HG03342 (cell line): ENCODE measurements around the gene VWA1.
"Not testable (repeated sequence)": the region's sequence is repeated elsewhere in the genome, so short reads cannot be mapped to it uniquely, and the experiment has no call there.

Experiments used
- ATAC-seq: cut with Tn5 transposase; IDR thresholded peaks from one replicate; pipeline ENCODE4 v1.9.1; 2021; ENCODE audit warnings: mild to moderate bottlenecking, moderate library complexity; ENCODE audit not compliant: unreplicated experiment

The VWA1 gene

DNA sequence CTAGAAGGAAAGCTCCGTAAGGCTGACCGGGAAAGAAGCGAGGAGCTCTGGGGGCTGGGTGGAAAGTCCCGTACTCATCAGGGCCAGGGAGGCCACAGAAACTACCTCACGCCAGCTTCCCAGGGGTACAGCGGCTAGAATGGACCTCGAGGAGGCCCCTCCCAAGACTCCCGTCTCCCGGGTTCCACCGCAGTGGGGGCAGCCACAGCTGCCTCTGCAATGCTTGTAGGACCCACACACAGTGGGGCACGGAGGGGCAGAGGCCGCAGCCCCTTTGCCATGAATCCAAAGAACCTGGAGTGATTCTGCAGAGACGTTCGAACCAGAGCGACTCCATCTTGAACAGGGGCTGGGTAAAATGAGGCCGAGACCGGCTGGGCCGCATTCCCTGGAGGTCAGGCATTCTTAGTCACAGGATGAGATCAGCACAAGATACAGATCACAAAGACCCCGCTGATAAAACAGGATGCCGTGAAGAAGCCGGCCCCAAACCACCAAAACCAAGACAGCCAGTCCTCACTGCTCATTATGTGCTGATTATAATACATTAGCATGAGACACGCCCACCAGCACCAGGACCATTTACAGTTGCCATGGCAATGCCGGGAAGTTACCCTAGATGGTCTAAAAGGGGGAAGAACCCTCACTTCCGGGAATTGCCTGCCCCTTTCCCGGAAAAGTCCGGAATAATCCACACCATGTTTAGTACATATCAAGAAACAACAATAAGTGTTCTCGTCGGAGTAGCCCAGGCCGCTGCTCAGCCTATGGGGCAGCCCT lies 12.8 kb upstream of the VWA1 start:
- no peak for ATAC-seq

DNA sequence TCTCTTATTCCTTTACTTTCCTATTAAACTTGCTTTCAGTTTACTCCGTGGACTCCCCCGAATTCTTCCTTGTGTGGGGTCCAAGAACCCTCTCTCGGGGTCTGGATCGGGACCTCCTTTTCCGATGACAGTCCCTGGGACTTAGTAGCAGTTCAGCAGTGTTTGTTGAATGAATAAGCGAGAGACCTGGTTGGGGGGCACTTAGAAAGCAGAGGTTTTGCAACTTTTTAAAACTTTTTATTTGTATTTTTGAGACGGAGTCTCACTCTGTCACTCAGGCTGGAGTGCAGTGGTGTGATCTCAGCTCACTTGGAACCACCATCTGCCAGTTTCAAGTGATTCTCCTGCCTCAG lies 12.3 kb upstream of the VWA1 start:
- no peak for ATAC-seq

DNA sequence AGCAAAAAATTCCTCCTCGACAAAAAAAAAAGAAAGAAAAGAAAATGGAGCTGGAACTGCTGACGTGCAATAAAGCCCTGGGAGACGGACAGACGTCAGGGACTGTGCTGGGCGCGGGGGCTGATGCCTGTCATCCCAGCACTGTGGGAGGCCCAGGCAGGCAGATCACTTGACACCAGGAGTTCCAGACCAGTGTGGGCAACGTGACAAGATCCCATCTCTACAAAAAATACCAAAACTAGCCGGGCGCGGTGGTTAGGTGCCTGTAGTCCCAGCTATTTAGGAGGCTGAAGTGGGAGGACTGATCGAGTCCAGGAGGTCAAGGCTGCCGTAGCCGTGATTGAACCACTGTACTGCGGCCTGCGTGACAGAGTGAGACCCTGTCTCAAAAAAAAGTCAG lies 10.8 kb upstream of the VWA1 start:
- ATAC-seq = no peak

DNA sequence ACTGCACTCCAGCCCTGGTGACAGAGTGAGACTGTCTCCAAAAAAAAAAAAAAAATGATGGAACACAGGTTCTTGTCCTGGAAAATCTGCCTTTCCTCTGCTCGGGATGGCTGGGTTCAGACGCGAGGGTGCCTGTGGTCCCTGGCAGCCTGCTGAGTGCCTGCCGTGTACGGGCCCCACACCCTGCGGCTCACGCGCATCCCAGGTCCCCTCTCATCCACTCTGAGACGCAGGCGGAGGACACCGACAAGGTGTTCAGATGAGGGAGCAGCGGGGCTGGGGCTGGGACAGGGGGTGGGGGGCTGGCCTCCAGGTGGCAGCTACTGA lies 10.1 kb upstream of the VWA1 start:
- ATAC-seq = no peak

DNA sequence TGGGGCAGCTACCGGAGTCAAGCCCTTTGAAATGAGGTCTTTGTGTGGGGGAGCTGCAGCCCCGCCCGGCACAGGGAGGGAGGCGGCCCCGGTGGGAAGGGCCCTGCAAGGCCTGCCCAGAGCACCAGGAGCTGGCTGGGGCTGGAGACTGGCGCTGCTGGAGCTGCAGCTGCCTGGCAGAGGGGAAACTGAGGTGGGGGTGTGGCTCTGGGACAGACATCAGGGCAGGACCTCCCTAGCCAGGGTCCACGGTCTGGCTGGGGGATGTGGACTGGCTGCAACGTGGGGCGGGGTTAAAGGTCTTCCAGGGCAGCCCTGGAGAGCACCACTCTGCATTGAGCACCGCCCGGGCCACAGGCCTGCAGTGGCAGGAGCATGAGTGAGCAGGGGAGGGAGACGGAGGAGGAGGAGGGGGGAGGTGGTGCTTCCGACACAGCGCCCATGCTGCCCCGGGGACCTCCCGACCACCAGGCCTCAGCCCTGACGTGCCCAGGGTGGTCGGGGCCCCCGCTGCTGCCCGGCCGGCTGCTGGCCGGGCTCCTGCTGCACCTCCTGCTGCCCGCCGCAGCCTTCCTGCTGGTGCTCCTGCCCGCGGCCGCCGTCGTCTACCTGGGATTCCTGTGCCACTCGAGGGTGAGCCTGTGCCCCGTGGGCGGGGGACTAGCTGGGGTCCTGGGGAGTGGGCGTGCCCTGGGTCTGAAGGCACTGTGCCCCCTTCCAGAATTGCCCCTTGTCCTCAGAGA lies 9.6 kb upstream of the VWA1 start:
- ATAC-seq = no peak

DNA sequence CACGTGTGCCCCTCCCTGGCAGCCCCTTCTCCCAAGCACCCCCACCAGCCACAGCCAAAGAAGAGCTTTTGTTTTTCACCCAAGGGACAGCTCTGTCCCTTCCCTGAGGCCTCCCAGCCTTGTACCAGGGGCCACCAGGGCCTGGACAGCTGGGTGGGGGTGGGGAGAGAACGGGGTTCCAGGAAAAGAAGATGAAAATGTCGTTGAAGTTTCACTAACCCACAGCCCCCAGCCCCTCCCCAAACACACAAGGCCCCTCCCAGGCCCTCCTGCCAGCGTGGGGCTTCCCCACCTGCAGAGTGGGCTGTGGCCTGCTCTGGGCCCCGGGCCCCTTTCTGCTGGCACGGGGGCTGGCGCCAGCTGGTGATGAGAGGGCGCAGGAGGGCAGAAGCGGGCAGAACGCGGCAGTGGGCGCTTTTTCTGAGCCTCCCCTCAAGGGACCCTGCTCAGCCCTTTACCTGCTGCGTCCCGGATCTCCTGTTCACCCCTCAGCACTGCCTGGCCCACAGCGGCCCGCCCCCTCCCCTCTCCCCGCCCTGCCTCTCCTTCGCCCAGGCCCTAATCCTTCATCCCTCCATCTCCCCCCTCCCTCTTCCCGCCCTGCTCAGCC lies 8.9 kb upstream of the VWA1 start:
- no peak for ATAC-seq

DNA sequence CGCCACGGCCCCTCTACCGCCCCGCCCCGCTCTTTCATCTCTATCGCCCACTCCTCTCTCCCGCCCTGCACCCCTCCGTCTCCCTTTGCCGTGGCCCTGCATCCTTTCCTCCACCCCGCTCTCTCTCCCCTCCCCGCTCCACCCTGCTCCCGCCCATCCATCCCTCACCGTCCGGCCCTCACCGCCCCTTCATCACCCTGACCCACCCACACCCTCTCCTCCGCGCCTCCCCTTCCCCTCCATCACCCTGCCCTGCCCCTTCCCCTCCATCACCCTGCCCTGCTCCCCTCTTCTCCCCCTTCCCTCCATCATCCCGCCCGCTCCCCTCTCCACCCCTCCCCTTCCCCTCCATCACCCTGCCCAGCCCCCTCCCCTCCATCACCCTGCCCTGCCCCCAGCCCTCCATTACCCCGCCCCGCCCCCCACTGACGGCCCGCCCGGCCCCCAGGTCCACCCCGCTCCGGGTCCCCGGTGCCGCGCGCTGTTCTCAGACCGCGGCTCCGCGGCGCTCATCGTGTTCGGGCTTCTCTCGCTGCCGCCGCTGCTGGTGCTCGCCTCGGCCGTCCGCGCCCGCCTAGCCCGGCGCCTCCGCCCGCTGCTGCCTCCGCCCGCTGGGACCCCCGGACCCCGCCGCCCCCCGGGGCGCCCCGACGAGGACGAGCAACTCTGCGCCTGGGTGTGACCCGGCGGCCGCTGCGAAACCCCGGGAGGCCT lies 8.2 kb upstream of the VWA1 start:
- no peak for ATAC-seq

DNA sequence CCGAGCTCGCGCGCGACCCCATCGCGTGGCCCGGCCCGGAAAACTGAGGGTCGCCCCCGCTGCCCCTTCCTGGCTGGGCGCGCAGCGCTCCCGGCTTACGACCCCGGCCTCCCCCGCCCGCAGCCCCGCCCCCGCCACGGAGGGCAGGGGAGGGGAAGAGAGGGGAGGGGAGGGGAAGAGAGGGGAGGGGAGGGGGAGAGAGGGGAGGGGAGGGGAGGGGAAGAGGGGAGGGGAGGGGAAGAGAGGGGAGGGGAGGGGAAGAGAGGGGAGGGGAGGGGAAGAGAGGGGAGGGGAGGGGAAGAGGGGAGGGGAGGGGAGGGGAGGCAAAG lies 7.7 kb upstream of the VWA1 start:
- ATAC-seq = no peak

DNA sequence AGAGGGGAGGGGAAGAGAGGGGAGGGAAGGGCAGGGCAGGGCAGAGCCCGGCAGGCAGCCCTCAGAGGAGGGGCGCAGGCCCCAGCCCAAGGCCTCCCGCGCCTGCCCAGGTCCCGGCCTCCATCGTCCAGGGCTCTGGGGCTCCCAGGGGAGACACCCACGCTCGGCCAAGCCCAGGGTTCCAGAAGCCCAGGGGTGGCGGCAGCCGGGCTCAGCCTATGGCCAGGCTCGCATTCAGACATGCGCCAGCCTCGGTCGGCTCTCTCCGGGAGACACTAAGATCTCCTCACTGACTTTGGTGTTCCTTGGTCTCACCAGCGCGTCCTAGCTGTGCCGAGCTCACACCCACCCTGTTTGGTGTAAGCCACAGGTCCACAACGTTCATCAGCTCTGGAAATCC lies 7.3 kb upstream of the VWA1 start:
- no peak for ATAC-seq

DNA sequence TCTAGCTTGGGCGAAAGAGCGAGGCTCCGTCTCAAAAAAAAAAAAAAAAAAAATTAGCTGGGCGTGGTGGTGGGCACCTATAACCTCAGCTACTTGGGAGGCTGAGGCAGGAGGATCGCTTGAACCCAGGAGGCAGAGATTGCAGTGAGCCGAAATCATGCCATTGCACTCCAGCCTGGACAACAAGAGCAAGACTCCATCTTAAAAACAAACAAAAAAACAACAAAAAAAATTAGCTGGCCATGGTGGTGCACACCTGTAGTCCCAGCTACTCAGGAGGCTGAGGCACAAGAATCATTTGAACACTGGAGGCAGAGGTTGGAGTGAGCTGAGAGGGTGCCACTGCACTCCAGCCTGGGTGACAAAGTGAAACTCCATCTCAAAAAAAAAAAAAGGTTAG lies 6.5 kb upstream of the VWA1 start:
- ATAC-seq = not testable (repeated sequence)

DNA sequence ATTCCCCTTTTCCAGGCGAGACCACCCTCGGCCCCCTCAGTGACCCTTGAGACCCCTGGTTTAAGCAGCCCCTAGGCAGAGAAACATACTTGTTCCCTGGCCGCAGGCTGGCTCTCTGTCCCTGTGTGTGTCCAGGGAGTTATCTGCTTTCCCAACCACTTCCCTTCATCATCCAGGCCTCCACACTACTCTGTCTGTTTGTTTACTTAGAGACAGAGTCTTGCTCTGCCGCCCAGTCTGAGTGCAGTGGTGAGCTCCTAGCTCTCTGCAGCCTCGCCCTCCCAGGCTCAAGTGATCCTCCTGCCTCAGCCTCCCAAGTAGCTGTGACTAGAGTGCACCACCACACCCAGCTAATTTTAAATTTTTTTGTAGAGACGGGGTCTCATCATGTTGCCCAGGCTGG lies 5.8 kb upstream of the VWA1 start:
- no peak for ATAC-seq

DNA sequence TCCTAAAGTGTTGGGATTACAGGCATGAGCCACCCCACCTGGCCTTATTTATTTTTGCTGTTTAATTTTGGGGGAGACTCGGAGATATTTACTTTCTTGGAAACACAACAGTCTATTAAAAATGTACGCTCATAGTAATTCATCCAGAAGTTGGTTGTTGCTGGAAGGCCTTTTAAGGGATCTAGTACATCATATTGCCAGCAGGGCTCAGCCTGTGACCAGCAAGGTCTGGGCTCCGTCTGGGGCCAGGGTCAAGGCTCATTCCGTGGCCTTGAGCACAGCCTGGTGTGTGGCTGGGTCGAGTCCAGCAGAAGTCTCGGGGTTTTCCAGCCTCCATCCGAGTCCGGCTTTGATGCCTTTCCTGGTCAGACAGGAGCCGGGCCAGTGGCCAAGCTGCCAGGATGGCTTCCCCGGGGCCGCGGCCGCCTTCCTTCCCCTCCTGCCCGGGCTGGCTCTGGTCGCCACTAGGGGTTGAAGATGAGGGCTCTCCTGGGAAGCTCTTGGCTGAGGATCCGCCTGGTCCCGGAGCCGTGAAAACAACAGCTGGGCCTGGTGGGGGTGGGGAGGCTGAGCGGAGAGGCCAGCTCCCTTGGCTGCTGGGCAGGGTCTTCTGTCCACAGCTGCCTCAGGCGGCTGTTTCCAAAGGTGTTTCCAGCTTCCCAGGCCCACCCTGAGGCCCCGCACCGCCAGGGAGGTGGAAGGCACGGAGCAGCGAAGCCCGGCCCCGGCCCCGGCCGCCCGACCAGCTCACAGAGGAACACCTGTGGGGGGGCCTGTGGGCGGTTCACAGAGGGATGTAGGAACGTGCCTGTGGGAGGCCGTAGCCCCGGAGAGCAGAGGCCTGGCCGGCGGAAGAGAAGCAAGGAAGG lies 5.1 kb upstream of the VWA1 start:
- ATAC-seq = no peak

DNA sequence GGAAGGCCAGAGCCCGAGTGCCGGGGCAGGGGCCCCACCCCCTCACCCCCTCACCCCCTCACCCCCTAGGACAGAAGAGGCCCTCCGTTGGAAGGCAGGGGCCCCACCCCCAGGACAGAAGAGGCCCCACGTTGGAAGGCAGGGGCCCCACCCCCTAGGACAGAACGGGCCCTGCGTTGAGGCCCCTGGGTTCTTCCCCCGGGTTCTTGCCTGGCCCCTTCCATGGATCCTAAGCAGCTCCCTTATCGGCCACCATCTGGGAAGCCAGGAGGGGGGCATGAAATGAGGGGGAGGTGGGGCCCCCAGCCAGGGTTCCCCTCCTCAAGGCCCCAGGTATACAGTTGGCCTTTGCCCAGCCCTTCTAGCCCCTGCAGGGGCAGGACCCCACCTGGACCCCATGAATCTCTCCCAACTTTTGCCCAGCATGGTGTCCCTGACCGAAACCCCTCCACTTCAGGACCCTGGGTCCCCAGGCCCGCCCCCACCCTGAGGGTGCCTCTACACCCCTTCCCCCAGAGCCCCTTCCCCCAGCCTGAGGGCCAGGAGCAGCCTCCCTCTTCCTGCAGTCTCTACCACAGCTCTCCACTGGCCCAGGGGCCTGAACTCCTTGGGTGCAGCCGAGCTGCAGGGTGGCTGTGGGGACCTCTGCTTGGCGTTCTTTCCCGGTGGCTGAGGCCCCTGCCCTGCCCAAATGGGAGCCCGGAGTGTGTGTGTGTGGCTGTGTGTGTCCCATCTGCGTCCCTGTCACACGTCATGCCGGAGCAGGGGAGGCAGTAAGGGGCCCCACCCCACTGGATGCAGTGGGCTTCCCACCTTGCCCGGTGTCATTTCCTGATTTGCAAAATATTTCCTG lies 4.3 kb upstream of the VWA1 start:
- ATAC-seq = no peak

DNA sequence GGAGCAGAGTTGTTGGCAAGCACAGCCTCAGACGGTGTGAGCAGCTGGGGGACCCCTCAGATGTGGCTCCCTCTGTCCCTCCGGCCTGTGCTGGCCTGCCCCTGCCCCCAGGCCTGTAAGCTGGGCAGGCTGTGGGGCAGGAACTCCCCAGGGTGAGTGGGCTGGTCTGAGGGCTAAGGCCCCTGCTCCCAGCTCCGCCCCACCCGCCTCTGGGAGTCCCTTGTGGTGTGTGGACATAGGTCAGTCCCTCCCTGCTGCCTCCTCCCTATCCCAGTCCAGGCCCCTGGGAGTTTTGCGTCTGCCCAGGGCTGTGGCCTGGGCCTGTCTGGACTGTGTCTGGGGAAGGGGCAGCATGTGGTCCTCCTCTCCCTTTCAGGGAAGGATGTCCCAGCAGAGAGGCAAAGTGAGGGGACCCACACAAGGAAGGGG lies 3.6 kb upstream of the VWA1 start:
- ATAC-seq = no peak

DNA sequence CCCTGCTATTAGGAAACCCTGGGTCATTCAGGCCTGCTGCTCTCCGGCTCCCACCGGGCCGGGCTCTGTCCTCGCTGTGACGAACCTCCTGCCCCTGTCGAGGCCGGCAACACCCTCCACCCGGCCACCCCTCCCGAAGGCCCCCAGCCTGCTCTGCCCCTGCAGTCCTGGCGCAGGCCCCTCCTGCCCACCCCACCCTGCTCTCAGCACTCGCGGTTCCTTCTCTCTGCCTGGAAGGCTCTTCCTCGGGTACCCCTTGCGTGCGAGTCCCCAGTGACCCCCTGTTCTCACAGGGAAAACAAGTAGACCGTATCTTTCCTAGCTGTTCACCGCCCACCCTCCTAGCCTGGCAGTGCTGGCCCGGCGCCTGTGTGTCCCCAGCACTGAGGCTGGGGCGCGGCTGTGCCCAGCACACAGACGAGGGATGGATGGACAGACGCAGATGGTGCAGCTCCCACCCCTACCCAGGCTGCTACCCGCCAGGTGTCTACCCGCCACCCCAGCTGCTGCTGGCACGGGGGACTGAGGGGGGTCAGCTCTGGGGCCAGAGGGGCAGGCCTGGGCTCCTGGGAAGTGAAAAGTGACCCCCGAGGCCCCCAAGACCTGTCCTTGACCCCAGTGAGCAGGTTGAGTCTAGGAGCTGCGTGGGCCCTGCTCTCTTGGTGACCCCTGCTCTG lies 3.1 kb upstream of the VWA1 start:
- ATAC-seq = no peak

DNA sequence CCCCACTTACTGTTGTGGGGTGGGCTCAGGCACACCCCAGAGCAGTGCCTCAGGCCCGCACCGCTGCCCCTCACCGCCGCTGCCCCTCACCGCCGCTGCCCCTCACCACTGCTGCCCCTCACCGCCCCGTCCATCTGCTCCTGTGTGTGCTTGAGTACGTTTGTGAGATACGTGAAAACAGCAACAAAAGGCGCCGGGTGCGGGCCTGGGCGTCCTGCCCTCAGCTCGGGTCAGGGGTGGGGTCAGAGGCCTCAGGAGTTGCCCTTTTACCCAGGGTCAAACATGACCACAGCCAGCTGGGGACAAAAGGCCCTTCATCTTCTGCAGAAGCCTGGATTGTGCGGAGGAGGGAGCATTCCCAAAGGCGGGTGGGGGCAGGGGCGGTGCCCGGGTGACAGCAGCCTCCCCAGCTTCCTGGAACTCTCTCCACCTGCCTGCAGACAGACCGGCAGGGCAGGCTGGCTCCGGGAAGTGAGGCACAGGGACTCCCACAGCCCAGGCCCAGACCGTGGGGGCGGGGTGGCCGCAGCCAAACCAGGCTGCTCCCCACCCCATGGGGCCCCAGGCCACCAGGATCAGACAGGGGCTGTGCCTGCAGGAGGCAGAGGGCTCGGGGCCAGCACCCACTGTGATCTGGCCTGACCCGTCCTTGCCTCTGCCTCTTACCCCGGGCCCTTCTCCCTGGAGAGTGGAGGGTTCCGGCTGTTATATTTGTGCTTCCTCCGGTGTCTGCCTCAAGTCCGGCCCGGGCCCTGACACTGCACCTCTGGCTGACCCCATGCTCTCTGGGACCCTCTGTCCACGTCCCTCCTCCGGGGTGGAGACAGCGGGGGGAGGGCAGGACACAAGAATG lies 2.3 kb upstream of the VWA1 start:
- ATAC-seq = no peak

DNA sequence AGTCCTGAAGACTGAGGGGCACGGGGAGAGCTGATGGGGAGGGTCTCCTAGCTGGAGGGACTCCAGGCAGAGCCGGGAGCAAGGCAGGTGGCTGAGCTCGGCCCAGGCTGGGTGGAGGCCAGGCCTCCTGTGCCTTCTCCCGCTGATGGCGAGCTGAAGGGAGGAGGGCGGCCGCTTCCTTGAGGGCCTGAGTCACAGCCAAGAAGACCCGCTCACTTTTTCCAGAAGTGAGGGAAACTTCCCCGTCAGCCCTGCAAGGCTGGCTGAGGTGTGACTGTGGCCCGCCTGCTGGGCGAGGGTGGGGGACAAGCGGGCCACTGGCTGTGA lies 1.7 kb upstream of the VWA1 start:
- no peak for ATAC-seq

DNA sequence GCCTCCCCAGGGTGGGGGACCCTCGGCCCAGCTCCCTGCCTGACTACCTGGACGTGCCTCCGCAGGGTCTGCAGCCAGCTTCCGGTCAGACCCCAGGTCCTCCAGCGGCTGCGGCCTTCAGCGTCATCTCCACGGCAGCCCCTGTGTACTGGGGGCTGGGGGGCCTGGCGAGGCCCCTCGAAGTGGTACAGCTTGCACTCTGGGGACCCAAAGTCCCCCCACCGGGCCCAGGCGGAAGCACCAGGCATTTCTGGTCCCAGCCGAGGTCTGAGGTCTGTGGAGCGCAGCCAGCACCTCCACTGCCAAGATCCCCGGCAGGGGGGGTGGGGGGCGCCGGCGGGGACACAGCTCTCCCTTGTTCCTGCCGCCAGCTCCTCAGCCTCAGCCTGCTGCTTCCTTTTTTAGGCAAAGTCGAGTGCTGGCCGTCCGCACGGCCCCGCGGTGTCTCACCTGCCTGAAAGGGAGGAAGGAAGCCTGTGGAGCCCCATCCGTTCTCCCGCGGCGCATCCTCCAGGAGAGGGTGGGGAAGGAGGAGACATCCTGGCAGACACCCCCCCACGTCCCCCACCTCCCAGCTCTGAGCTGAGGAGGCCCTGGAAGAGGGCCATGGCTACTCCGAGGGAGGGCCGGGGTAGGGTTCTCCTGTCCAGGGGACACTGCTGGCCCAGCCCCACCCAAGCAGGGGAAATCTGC lies 1.2 kb upstream of the VWA1 start:
- no peak for ATAC-seq
